CD14-positive monocyte (primary cell): ENCODE data around the gene RAPGEF2. TPM values are rescaled to one million over a fixed set of nuclear protein-coding genes. Genes with fewer than 3 reads are reported as not detected.

ENCODE experiments used
- DNase-seq, 3 donors: peaks; one replicate each; pipeline ENCODE4 v3.0.0-alpha.2; 2011 to 2022
- H2AFZ ChIP-seq: 2 replicates; pipeline ENCODE4 v1.6.0; 2012; ENCODE audit warnings: mild to moderate bottlenecking, low read depth, low read length, inconsistent platforms; ENCODE audit not compliant: insufficient read depth, poor library complexity, severe bottlenecking
- H3K27ac ChIP-seq, 2 donors: 1 replicate in 1 of 2; 2 replicates in 1 of 2; pipeline ENCODE4 v1.5.1; 2012 to 2013; ENCODE audit warnings: low read length in 2 of 2, control low read depth in 1 of 2, inconsistent platforms in 1 of 2, low read depth in 1 of 2, mild to moderate bottlenecking in 1 of 2
- H3K27me3 ChIP-seq, 2 donors: one replicate each; pipeline versions ENCODE4 v1.6.0 to v1.6.1; 2011 to 2013; ENCODE audit warnings: low read length in 2 of 2; ENCODE audit not compliant: control insufficient read depth in 2 of 2, insufficient read depth in 2 of 2
- H3K36me3 ChIP-seq, 2 donors: replicated peaks in 1 of 2; 1 replicate in 1 of 2; 2 replicates in 1 of 2; pipeline versions ENCODE4 v1.5.1 to v1.6.1; 2012 to 2013; ENCODE audit warnings: low read length in 2 of 2, control low read depth in 1 of 2, inconsistent platforms in 1 of 2, mild to moderate bottlenecking in 1 of 2; ENCODE audit not compliant: insufficient read depth in 2 of 2, control insufficient read depth in 1 of 2
- H3K4me1 ChIP-seq, 2 donors: 1 replicate in 1 of 2; 2 replicates in 1 of 2; pipeline versions ENCODE4 v1.5.1 to v1.6.1; 2012 to 2013; ENCODE audit warnings: low read length in 2 of 2, control low read depth in 1 of 2, inconsistent platforms in 1 of 2, mild to moderate bottlenecking in 1 of 2, moderate library complexity in 1 of 2; ENCODE audit not compliant: insufficient read depth in 2 of 2, control insufficient read depth in 1 of 2
- H3K4me2 ChIP-seq: replicated peaks from 2 replicates; pipeline ENCODE3; 2012; ENCODE audit warnings: low read length, moderate library complexity, mild to moderate bottlenecking; ENCODE audit not compliant: poor library complexity, severe bottlenecking; ENCODE audit errors: extremely low read depth
- H3K4me3 ChIP-seq, 3 experiments: fragments of 200-600 bp in 1 of 3; sonication (generic) in 1 of 3; replicated peaks in 1 of 3; 1 replicate in 2 of 3; 2 replicates in 1 of 3; pipeline ENCODE4 v1.5.1; 2011 to 2013; ENCODE audit warnings: low read length in 3 of 3, mild to moderate bottlenecking in 3 of 3, control low read depth in 2 of 3, low read depth in 2 of 3, inconsistent platforms in 1 of 3, moderate library complexity in 1 of 3
- H3K79me2 ChIP-seq: 2 replicates; pipeline ENCODE4 v1.6.0; 2012; ENCODE audit warnings: mild to moderate bottlenecking, control low read depth, inconsistent platforms, low read length, moderate library complexity; ENCODE audit not compliant: insufficient read depth
- H3K9ac ChIP-seq: 2 replicates; pipeline ENCODE4 v1.6.0; 2017; ENCODE audit warnings: low read length, mild to moderate bottlenecking; ENCODE audit not compliant: insufficient read depth, poor library complexity, severe bottlenecking
- H3K9me3 ChIP-seq, 2 donors: replicated peaks in 1 of 2; 1 replicate in 1 of 2; 2 replicates in 1 of 2; pipeline versions ENCODE4 v1.5.1 to v1.6.1; 2012 to 2013; ENCODE audit warnings: low read length in 2 of 2, control low read depth in 1 of 2; ENCODE audit not compliant: control insufficient read depth in 1 of 2, insufficient read depth in 1 of 2
- H4K20me1 ChIP-seq: 2 replicates; pipeline ENCODE4 v1.6.0; 2012; ENCODE audit warnings: mild to moderate bottlenecking, low read length, control low read depth, moderate library complexity; ENCODE audit not compliant: insufficient read depth
- H3K27ac Mint-ChIP-seq, 7 donors: one replicate each; pipeline ENCODE4 v1.8.0; 2020; ENCODE audit warnings: mild to moderate bottlenecking in 7 of 7, mixed read lengths in 7 of 7, moderate library complexity in 6 of 7, inconsistent platforms in 2 of 7
- H3K27me3 Mint-ChIP-seq, 3 donors: one replicate each; pipeline ENCODE4 v1.8.0; 2021 to 2022; ENCODE audit warnings: low read depth in 3 of 3, mild to moderate bottlenecking in 3 of 3, mixed read lengths in 3 of 3, moderate library complexity in 3 of 3, inconsistent platforms in 1 of 3
- H3K36me3 Mint-ChIP-seq, 2 donors: one replicate each; pipeline ENCODE4 v1.8.0; 2020; ENCODE audit warnings: mixed read lengths in 2 of 2, inconsistent platforms in 1 of 2, mild to moderate bottlenecking in 1 of 2
- H3K4me1 Mint-ChIP-seq: one replicate; pipeline ENCODE4 v1.8.0; 2020; ENCODE audit warnings: mild to moderate bottlenecking, mixed read lengths
- H3K4me3 Mint-ChIP-seq, 2 donors: one replicate each; pipeline ENCODE4 v1.8.0; 2020; ENCODE audit warnings: mild to moderate bottlenecking in 2 of 2, mixed read lengths in 2 of 2, moderate library complexity in 1 of 2
- H3K9me3 Mint-ChIP-seq, 7 donors: one replicate each; pipeline ENCODE4 v1.8.0; 2020 to 2022; ENCODE audit warnings: mixed read lengths in 7 of 7, mild to moderate bottlenecking in 6 of 7, moderate library complexity in 6 of 7, inconsistent platforms in 2 of 7
- WGBS: methylation state at CpG from one replicate; pipeline ENCODE4 v1.1.5; 2013; ENCODE audit warnings: missing lambda C conversion rate; ENCODE audit not compliant: insufficient coverage; 5-methylcytosine and 5-hydroxymethylcytosine counted together
- intact Hi-C, 2 donors: fragments of 100-400 bp; cut with micrococcal nuclease; formaldehyde crosslinking; loops; one replicate each; pipeline versions ENCODE4 v1.15.0 to v1.15.1; 2023
- polyA plus RNA-seq, 3 donors: library from polyadenylated mRNA; depleted of rRNA in 1 of 3; unstranded in 2 of 3; stranded (reverse) in 1 of 3; fragments of 300-500 nt in 2 of 3; fragments of >200 nt in 1 of 3; fragmentation: Illumina TruSeq in 2 of 3; gene quantifications; 1 replicate in 2 of 3; 2 replicates in 1 of 3; pipeline ENCODE4 v1.2.3, GENCODE V29; 2012 to 2021
- TF ChIP-seq, protein P1 (sequence below): fragments of 200-600 bp; IDR thresholded peaks from one replicate; pipeline ENCODE4 v1.8.0; 2022; ENCODE audit warnings: antibody characterized with exemption, mild to moderate bottlenecking

Gene RAPGEF2
- polyA plus RNA-seq, 3 donors: 1.5 to 29.8 (median 2.0) TPM

DNA sequence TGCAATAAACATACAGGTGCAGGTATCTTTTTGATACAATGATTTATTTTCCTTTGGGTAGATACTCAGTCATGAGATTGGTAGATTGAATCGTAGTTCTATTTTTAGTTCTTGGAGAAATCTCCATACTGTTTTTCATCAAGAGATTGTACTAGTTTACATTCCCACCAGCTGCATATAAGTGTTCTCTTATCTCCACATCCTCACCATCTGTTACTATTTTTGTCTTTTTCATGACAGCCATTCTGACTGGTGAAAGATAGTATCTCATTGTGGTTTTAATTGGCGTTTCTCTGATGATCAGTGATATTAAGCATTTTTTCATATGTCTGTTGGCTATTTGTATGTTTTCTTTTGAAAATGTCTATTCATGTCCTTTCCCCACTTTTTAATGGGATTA is 202.2 kb downstream of the RAPGEF2 start:
- Mint-ChIP-seq H3K4me3 (no peak overlapping the region), H3K36me3 (peaks cover 34 to 38% of the 10 kb centered on the region in 2 donors), H3K9me3 (peaks cover 0 to 9% (median 4%) of the 10 kb centered on the region in 7 donors), H3K4me1 (peaks cover 9% of the 10 kb centered on the region), H3K27ac (peak overlapping the region in 1 of 7 donors; percentile 16), H3K27me3 (no peaks in the 10 kb centered on the region)
- Histone ChIP-seq H3K9me3 (no peaks in the 10 kb centered on the region), H3K9ac (no peak overlapping the region), H2AFZ (no peak overlapping the region), H3K4me2 (no peak overlapping the region), H4K20me1 (peaks cover 11% of the 10 kb centered on the region), H3K27ac (no peak overlapping the region), H3K27me3 (no peaks in the 10 kb centered on the region), H3K4me3 (no peak overlapping the region), H3K79me2 (peaks cover 89% of the 10 kb centered on the region), H3K4me1 (no peaks in the 10 kb centered on the region), H3K36me3 (peaks cover 8 to 25% of the 10 kb centered on the region in 2 donors)
- no CpG with 5 or more reads among the region's 2 CpGs for WGBS
- TF ChIP-seq, protein P1, sequence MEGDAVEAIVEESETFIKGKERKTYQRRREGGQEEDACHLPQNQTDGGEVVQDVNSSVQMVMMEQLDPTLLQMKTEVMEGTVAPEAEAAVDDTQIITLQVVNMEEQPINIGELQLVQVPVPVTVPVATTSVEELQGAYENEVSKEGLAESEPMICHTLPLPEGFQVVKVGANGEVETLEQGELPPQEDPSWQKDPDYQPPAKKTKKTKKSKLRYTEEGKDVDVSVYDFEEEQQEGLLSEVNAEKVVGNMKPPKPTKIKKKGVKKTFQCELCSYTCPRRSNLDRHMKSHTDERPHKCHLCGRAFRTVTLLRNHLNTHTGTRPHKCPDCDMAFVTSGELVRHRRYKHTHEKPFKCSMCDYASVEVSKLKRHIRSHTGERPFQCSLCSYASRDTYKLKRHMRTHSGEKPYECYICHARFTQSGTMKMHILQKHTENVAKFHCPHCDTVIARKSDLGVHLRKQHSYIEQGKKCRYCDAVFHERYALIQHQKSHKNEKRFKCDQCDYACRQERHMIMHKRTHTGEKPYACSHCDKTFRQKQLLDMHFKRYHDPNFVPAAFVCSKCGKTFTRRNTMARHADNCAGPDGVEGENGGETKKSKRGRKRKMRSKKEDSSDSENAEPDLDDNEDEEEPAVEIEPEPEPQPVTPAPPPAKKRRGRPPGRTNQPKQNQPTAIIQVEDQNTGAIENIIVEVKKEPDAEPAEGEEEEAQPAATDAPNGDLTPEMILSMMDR: no peak
- intact Hi-C loops: no loop called here
- no peak for DNase-seq

DNA sequence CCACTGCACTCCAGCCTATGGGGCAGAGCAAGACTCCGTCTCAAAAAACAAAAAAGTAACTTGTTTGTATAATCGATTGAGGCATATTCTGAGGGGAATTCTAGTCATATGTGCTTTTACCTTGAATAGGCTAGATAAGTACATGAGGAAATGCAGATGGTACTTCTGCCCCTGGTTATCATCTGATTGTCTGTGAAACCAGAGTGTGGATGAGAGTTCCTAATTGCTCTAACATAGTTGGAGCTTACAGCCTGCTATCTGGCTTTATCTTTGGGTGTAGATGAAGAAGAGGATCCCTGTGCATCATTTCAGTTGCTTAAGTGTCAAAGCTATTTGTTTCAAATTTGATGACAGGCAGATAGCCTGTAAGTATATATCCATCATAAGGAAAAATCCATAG is 205.1 kb downstream of the RAPGEF2 start:
- DNase-seq: no peak
- peak overlapping the region in 1 of 7 donors; percentile 55 for H3K27ac Mint-ChIP-seq
- H3K9me3 ChIP-seq: no peaks in the 10 kb centered on the region
- H3K79me2 ChIP-seq: peaks cover 93% of the 10 kb centered on the region
- peaks cover 8 to 25% of the 10 kb centered on the region in 2 donors for H3K36me3 ChIP-seq
- no peak overlapping the region for H3K4me3 Mint-ChIP-seq
- H3K27me3 Mint-ChIP-seq: no peaks in the 10 kb centered on the region
- H3K4me3 ChIP-seq: no peak overlapping the region
- H3K36me3 Mint-ChIP-seq: peaks cover 34 to 40% of the 10 kb centered on the region in 2 donors
- no peaks in the 10 kb centered on the region for H3K4me1 ChIP-seq
- no peak overlapping the region for H3K4me2 ChIP-seq
- H3K9me3 Mint-ChIP-seq: peaks cover 0 to 9% (median 4%) of the 10 kb centered on the region in 7 donors
- no peak overlapping the region for H2AFZ ChIP-seq
- no peaks in the 10 kb centered on the region for H3K27me3 ChIP-seq
- WGBS: 100% methylated on average over 1 of the region's 2 CpGs
- H3K27ac ChIP-seq: no peak overlapping the region
- H3K4me1 Mint-ChIP-seq: peaks cover 9% of the 10 kb centered on the region
- H3K9ac ChIP-seq: no peak overlapping the region
- intact Hi-C loops: no loop called here
- TF ChIP-seq, protein P1: no peak
- H4K20me1 ChIP-seq: peaks cover 11% of the 10 kb centered on the region
